Subcutaneous abdominal adipose tissue (tissue), 5 donors: ENCODE results near the gene OCA2.

Experiments
- H3K27ac ChIP-seq: one replicate; pipeline ENCODE4 v1.7.0; 2013; ENCODE audit warnings: low read depth, mild to moderate bottlenecking, inconsistent platforms, low read length, moderate library complexity
- H3K27me3 ChIP-seq, 5 donors: one replicate each; pipeline ENCODE4 v1.7.0; 2013; ENCODE audit warnings: low read length in 5 of 5, inconsistent platforms in 1 of 5; ENCODE audit not compliant: control insufficient read depth in 5 of 5, insufficient read depth in 4 of 5
- H3K36me3 ChIP-seq, 5 donors: one replicate each; pipeline ENCODE4 v1.7.0; 2013; ENCODE audit warnings: low read length in 5 of 5; ENCODE audit not compliant: control insufficient read depth in 5 of 5, insufficient read depth in 5 of 5
- H3K4me1 ChIP-seq, 5 donors: one replicate each; pipeline ENCODE4 v1.7.0; 2013; ENCODE audit warnings: low read length in 5 of 5, mild to moderate bottlenecking in 3 of 5, moderate library complexity in 1 of 5; ENCODE audit not compliant: control insufficient read depth in 5 of 5, insufficient read depth in 5 of 5
- H3K4me3 ChIP-seq, 5 donors: one replicate each; pipeline ENCODE4 v1.7.0; 2013; ENCODE audit warnings: low read length in 5 of 5, low read depth in 1 of 5
- H3K9ac ChIP-seq, 5 donors: one replicate each; pipeline ENCODE4 v1.7.0; 2013; ENCODE audit warnings: low read length in 5 of 5, mild to moderate bottlenecking in 4 of 5, moderate library complexity in 3 of 5
- H3K9me3 ChIP-seq, 5 donors: one replicate each; pipeline ENCODE4 v1.7.0; 2013; ENCODE audit warnings: low read length in 5 of 5; ENCODE audit not compliant: control insufficient read depth in 5 of 5
- donor health status: healthy.
- donor health status: healthy.
- donor health status: healthy.
- donor health status: healthy.
- donor health status: healthy.

OCA2 gene

GRCh38 chr15:27993996-27994780, 104.9 kb downstream of the OCA2 start:
- no peak overlapping the region for H3K9ac ChIP-seq
- H3K4me3 ChIP-seq = no peak overlapping the region
- H3K36me3 ChIP-seq = no peaks in the 10 kb centered on the region
- H3K9me3 ChIP-seq = no peaks in the 10 kb centered on the region
- H3K27me3 ChIP-seq = peaks cover 0 to 4% (median 0%) of the 10 kb centered on the region in 5 donors
- H3K4me1 ChIP-seq = no peaks in the 10 kb centered on the region
- no peak overlapping the region for H3K27ac ChIP-seq

DNA sequence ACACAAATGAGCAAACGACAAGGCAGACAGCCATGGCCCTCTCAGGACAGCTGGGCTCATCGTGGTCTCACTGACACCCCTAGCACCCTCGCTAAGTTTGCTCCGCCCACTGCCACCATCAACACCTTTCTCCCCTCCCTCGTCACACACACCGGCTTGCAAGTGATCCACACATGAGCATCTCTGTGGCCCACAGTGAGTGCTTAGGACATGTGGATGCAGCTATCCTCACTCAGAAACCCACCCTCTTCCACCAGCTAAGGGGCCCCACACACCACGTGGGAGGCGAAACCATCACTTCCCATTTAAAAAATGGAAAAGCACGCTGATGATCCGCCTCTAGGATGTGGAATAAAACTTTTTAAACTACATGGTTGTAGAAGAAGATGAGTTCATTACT, 105.6 kb downstream of the OCA2 start:
- Histone ChIP-seq H3K36me3 (no peaks in the 10 kb centered on the region), H3K27ac (no peak overlapping the region), H3K4me3 (no peak overlapping the region), H3K9me3 (no peaks in the 10 kb centered on the region), H3K4me1 (no peaks in the 10 kb centered on the region), H3K27me3 (peaks cover 0 to 4% (median 0%) of the 10 kb centered on the region in 5 donors), H3K9ac (no peak overlapping the region)

GRCh38 chr15:27990521-27991515, 108.3 kb downstream of the OCA2 start:
- no peaks in the 10 kb centered on the region for H3K4me1 ChIP-seq
- H3K9me3 ChIP-seq = no peaks in the 10 kb centered on the region
- H3K27ac ChIP-seq = no peak overlapping the region
- H3K36me3 ChIP-seq = no peaks in the 10 kb centered on the region
- no peak overlapping the region for H3K9ac ChIP-seq
- H3K27me3 ChIP-seq = peaks cover 0 to 4% (median 0%) of the 10 kb centered on the region in 5 donors
- no peak overlapping the region for H3K4me3 ChIP-seq

GRCh38 chr15:27989838-27990237, 109.3 kb downstream of the OCA2 start:
- Histone ChIP-seq H3K9ac (no peak overlapping the region), H3K9me3 (no peaks in the 10 kb centered on the region), H3K4me1 (no peaks in the 10 kb centered on the region), H3K4me3 (no peak overlapping the region), H3K27me3 (peaks cover 0 to 4% (median 0%) of the 10 kb centered on the region in 5 donors), H3K27ac (no peak overlapping the region), H3K36me3 (no peaks in the 10 kb centered on the region)

- Histone ChIP-seq H3K27me3 (peaks cover 0 to 4% (median 0%) of the 10 kb centered on the region in 5 donors), H3K4me1 (no peaks in the 10 kb centered on the region), H3K9ac (no peak overlapping the region), H3K27ac (no peak overlapping the region), H3K4me3 (no peak overlapping the region), H3K36me3 (no peaks in the 10 kb centered on the region), H3K9me3 (no peaks in the 10 kb centered on the region)
Measured at GRCh38 chr15:27989427-27989826, 109.7 kb downstream of the OCA2 start.

DNA sequence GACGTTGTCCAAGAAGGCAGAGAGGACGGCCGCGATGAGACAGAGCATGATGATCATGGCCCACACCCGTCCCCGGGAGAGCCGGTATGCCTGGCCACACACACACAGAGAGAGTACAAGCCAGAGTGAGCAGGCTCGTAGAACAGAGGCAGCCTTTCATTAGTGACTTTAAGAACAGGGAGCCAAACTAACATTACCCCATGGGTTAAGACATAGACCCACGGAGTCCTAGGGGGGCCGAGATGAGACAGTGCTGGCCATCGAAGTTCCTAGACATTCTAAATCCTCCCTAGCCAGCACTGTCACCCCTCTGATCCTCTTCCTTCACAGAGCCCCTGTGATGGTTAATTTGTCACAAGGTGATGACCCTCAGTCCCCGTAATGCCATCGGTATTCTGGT, 114.0 kb downstream of the OCA2 start:
- no peak overlapping the region for H3K4me3 ChIP-seq
- no peaks in the 10 kb centered on the region for H3K36me3 ChIP-seq
- H3K9me3 ChIP-seq = no peaks in the 10 kb centered on the region
- no peaks in the 10 kb centered on the region for H3K27me3 ChIP-seq
- no peak overlapping the region for H3K9ac ChIP-seq
- H3K27ac ChIP-seq = no peak overlapping the region
- H3K4me1 ChIP-seq = no peaks in the 10 kb centered on the region

GRCh38 chr15:27983496-27983895, 115.6 kb downstream of the OCA2 start:
- Histone ChIP-seq H3K9ac (no peak overlapping the region), H3K4me3 (no peak overlapping the region), H3K36me3 (no peaks in the 10 kb centered on the region), H3K27me3 (no peaks in the 10 kb centered on the region), H3K9me3 (no peaks in the 10 kb centered on the region), H3K27ac (no peak overlapping the region), H3K4me1 (no peaks in the 10 kb centered on the region)

GRCh38 chr15:27977696-27978095, 121.4 kb downstream of the OCA2 start:
- Histone ChIP-seq H3K27me3 (no peaks in the 10 kb centered on the region), H3K9me3 (no peaks in the 10 kb centered on the region), H3K27ac (no peak overlapping the region), H3K4me3 (no peak overlapping the region), H3K4me1 (no peaks in the 10 kb centered on the region), H3K9ac (no peak overlapping the region), H3K36me3 (no peaks in the 10 kb centered on the region)

DNA sequence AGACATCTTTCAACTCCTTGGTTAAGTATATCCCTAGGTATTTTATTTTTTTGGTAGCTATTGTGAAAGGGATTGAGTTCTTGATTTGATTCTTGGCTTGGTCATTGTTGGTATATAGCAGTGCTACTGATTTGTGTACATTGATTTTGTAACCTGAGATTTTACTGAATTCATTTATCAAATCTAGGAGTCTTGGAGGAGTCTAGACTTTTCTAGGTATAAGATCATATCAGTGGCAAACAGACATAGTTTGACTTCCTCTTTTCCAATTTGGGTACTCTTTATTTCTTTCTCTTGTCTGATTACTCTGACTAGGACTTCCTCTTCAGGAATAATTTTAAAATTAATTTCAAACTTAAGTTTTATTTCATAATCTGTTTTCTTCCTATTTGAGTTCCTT, 125.2 kb downstream of the OCA2 start:
- Histone ChIP-seq H3K36me3 (no peaks in the 10 kb centered on the region), H3K9me3 (peaks cover 0 to 5% (median 2%) of the 10 kb centered on the region in 5 donors), H3K9ac (no peak overlapping the region), H3K27ac (no peak overlapping the region), H3K4me3 (no peak overlapping the region), H3K27me3 (peaks cover 0 to 4% (median 0%) of the 10 kb centered on the region in 5 donors), H3K4me1 (peaks cover 0 to 8% (median 0%) of the 10 kb centered on the region in 5 donors)
